Activated CD4-positive, alpha-beta memory T cell treated with anti-CD3 and anti-CD28 coated beads for 36 hours (primary cell): ENCODE data around the gene REXO4. TPM values are rescaled to one million over a fixed set of nuclear protein-coding genes. Genes with fewer than 3 reads are reported as not detected.

Experiments used
- CTCF ChIA-PET: fragments of 350-600 bp; sonication (Branson Sonifier 250); formaldehyde crosslinking; loops from one replicate; lab custom pipeline; 2021; ENCODE audit warnings: antibody characterized with exemption, inconsistent platforms; lab: Charles Lee
- POLR2A ChIA-PET: fragments of 350-600 bp; sonication (Branson Sonifier 250); formaldehyde crosslinking; loops from one replicate; lab custom pipeline; 2021; ENCODE audit warnings: antibody characterized with exemption; lab: Charles Lee
- DNase-seq: peaks from one replicate; pipeline ENCODE4 v3.0.0-alpha.2; 2020
- H3K27ac Mint-ChIP-seq: one replicate; pipeline ENCODE4 v1.8.0; 2021; ENCODE audit warnings: mixed read lengths
- H3K27me3 Mint-ChIP-seq: one replicate; pipeline ENCODE4 v1.8.0; 2021; ENCODE audit warnings: mixed read lengths
- H3K36me3 Mint-ChIP-seq: one replicate; pipeline ENCODE4 v1.8.0; 2021; ENCODE audit warnings: mixed read lengths
- H3K4me1 Mint-ChIP-seq: one replicate; pipeline ENCODE4 v1.8.0; 2021; ENCODE audit warnings: low read depth, mixed read lengths
- H3K4me3 Mint-ChIP-seq: one replicate; pipeline ENCODE4 v1.8.0; 2021; ENCODE audit warnings: mild to moderate bottlenecking, mixed read lengths
- H3K9me3 Mint-ChIP-seq: one replicate; pipeline ENCODE4 v1.8.0; 2021; ENCODE audit warnings: mixed read lengths
- intact Hi-C: fragments of 100-400 bp; cut with micrococcal nuclease; formaldehyde crosslinking; loops from one replicate; pipeline ENCODE4 v1.15.1; 2023
- total RNA-seq, 2 experiments: library from RNA; stranded (reverse); gene quantifications; one replicate each; pipeline ENCODE4 v1.2.3, GENCODE V29; 2021

Gene REXO4, protein sequence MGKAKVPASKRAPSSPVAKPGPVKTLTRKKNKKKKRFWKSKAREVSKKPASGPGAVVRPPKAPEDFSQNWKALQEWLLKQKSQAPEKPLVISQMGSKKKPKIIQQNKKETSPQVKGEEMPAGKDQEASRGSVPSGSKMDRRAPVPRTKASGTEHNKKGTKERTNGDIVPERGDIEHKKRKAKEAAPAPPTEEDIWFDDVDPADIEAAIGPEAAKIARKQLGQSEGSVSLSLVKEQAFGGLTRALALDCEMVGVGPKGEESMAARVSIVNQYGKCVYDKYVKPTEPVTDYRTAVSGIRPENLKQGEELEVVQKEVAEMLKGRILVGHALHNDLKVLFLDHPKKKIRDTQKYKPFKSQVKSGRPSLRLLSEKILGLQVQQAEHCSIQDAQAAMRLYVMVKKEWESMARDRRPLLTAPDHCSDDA
- 10 to 100 TPM; 24.2 to 26.3 TPM for total RNA-seq

DNA sequence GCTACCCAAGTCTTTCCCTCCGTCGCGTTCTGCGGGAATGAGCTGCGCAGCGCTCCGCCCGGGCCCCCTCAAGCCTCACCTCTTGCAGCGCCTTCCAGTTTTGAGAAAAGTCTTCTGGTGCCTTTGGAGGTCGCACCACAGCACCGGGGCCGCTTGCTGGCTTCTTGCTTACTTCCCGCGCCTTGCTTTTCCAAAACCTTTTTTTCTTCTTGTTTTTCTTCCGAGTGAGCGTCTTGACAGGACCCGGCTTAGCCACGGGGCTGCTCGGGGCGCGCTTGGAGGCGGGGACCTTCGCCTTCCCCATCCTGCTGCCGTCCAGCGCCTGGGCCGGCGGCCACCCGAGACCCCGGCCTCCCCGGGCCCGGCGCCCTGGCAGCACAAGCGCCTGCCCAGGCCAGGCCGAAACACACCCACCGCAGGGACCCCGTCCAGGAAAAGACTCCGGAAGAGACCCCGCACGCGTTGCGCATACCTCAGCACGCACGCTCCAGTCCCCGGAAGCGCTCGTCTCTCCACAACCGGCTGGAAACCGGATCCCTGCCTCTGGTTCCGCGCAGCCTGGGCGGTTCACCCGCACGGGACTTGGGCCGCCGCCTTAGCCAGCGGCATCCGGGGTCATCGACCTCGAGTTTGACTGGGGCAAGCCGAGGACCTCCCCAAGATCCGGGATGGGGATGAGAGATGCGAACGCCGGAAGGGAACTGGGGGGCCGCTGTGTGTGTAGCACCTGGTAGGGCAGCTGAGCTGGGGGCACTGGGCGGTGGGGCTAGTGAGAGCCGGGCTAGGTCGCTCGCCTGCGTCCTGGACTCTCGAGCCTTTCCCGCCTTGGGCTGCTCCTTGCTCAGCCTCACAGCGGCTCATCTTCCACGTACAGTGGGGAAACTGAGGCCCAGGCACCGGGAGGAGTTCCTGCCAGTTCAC is at the start of gene REXO4:
TSS of gene REXO4 (minus strand) at position 470 of the 921 bp plus-strand sequence. CDS start at position 304, 166 bp downstream.
- Mint-ChIP-seq H3K4me3 (peak within 1 kb of the TSS; percentile 92), H3K27me3 (no peaks in the 10 kb centered on the region), H3K9me3 (no peaks in the 10 kb centered on the region), H3K27ac (peak within 1 kb of the TSS; percentile 88), H3K36me3 (peaks cover 22% of the 10 kb centered on the region), H3K4me1 (peaks cover 59% of the 10 kb centered on the region)
- intact Hi-C loops = loop anchor here (2.0 to 5.0 kb wide), 2 partner anchors 47 to 60 kb away; partner anchors contain the start of gene SLC2A6
- ChIA-PET POLR2A (interaction anchor here (1.0 to 3.0 kb wide), 3 partner anchors 46 to 387 kb away, joined by 3 to 15 read pairs (median 4); partner anchors contain the start of genes GTF3C5, MED22 and RPL7A), CTCF (interaction anchor here (0.9 to 1.3 kb wide), 5 partner anchors 10 to 396 kb away, joined by 3 to 6 read pairs (median 4); no protein-coding TSS in a partner anchor)
- DNase-seq = peak; percentile 92

DNA sequence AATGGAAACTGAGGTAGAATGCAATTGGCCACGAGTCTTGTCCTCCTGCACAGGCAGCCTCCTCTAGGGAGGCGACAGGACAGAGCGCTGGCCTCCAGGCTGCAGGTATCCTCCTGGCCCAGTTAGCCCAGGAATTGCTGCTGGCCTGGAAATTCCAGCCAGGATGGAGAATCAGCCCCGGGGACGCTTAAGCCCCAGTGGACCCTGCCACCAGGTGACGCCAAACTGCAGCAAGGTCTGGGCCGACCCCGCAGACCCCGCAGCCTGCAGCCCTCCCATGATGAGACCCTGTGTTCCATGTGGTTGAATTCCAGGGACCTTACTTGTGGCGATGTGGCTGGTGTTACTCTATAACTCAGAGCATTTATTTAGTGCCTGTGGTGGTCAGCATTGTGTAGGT is 49.3 kb upstream of the REXO4 start:
- Mint-ChIP-seq H3K36me3 (no peaks in the 10 kb centered on the region), H3K4me3 (no peak overlapping the region), H3K27me3 (no peaks in the 10 kb centered on the region), H3K27ac (no peak overlapping the region), H3K9me3 (no peaks in the 10 kb centered on the region), H3K4me1 (no peaks in the 10 kb centered on the region)
- ChIA-PET CTCF (interaction anchor here (1.1 kb wide), 1 partner anchor 12 kb away, joined by 3 read pairs; the partner anchor contains the start of gene SLC2A6), POLR2A (no interaction called here)
- intact Hi-C loops = no loop called here
- DNase-seq = no peak

DNA sequence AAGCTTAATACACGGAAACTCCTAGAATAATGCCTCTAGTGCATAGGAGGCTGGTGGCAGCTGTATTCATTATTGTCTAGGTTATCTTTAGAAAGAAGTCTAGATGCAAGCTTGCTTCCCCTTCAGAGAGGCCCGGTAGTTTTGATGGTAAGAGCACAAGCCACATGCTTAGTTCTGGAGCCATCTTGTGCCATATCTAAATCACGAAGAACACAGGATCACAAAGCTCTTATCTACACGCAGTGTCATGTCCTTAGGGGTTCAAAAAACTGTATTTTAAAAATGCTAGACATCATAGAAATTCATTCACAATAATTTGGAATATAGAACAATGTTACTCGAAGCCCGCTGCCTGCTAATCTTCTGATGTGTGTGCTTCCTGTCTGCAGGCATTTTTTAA is 48.2 kb upstream of the REXO4 start:
- Mint-ChIP-seq H3K36me3 (no peaks in the 10 kb centered on the region), H3K27me3 (no peaks in the 10 kb centered on the region), H3K4me1 (no peaks in the 10 kb centered on the region), H3K9me3 (no peaks in the 10 kb centered on the region), H3K27ac (no peak overlapping the region), H3K4me3 (no peak overlapping the region)
- ChIA-PET CTCF (no interaction called here), POLR2A (no interaction called here)
- intact Hi-C loops = no loop called here
- DNase-seq = no peak

DNA sequence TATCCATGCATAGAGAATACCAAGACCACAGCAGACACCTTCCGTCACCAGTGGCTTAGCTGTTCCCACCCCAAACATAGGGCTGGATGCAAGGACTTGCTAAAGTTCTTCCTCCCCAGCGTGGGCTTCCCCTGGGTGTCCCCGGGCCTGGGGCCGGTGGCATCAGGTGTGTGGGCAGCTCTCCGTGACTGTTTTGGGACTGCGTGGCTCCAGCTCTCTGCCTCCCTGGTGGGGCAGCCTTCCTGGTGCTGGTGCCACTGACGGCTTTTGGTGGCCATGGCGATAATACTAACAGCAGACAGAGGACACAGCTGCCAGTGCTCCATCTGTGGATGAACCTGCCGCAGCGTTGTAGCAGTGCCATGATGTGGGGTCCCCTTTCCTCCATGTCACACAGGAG is 46.8 kb upstream of the REXO4 start:
- intact Hi-C loops = no loop called here
- CTCF ChIA-PET = no interaction called here
- POLR2A ChIA-PET = no interaction called here
- Mint-ChIP-seq H3K27me3 (no peaks in the 10 kb centered on the region), H3K4me1 (peaks cover 4% of the 10 kb centered on the region), H3K36me3 (no peaks in the 10 kb centered on the region), H3K4me3 (no peak overlapping the region), H3K9me3 (no peaks in the 10 kb centered on the region), H3K27ac (no peak overlapping the region)
- no peak for DNase-seq

DNA sequence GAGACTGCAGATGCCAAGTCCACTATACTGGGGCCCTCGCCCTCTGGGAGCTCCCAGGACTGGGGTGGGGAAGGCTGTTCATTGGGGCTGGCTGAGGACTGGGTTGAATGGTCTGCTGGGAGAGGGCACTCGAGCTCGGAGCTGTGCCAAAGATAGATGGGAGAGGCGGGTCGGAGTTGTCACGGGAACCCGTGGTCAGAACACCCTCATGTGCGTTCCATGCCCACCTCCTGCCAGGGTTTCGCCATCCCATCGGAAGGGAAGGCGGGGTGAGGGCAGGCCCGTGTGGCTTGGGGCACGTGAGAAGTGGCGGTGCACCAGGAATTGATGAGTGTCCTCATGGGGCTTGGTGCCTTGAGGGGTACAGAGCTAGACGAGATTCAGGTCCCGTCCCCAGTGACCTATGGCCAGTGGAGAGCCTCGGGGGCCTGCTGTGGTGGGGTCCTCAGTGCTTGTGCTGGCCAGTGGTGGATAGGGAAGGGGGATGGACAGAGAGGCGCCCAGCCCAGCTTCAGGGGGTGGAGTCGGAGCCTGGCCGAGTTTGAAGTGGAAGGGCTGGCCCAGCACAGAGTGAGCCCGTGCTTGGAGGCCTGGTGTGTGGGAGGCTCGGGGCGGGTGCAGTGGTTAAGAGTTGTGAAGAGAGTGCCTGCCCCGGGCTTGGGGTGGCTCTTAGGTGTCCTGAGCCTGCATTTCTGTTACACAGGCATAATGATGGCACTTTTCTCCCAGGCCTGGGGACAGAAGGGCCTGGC is 46.2 kb upstream of the REXO4 start:
- H3K4me3 Mint-ChIP-seq = no peak overlapping the region
- POLR2A ChIA-PET = no interaction called here

DNA sequence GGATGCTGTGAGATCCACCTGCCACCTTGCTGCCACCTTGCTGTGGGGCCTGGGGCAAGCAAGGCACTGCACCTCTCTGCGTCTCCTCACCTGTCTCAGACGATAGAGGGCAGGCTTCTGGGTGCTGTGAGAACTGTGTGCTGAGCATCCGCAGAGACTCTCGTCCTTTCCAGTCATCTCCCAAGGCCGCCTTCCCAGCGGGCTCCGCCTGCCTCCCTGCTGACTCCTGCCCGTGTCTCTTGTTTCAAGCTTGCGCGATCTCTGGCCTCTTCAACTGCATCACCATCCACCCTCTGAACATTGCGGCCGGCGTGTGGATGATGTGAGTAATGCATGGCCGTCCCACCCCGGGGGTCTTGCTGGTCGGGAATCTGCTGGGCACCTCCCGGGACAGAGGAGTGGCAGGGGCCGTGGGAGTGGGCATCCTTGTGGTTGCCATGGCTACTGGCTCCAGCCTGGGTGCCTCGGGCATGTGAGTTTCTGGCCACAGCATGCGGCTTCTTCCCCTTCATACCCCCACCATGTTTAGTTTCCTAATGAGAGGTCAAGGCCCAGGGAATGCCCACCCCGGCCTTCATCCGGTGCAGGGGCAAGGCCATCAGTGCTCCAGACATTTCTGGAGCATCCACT is 45.5 kb upstream of the REXO4 start:
- intact Hi-C loops = no loop called here
- CTCF ChIA-PET = interaction anchor here (1.1 kb wide), 1 partner anchor 22 kb away, joined by 4 read pairs; no protein-coding TSS in a partner anchor
- H3K4me3 Mint-ChIP-seq = no peak overlapping the region

More for the DNA sequence above, 46.2 kb upstream of the REXO4 start:
- H3K27ac Mint-ChIP-seq = no peak overlapping the region
- no peaks in the 10 kb centered on the region for H3K36me3 Mint-ChIP-seq
- H3K27me3 Mint-ChIP-seq = no peaks in the 10 kb centered on the region
- no peak for DNase-seq
- no peaks in the 10 kb centered on the region for H3K9me3 Mint-ChIP-seq
- CTCF ChIA-PET = no interaction called here
- intact Hi-C loops = no loop called here
- H3K4me1 Mint-ChIP-seq = peaks cover 7% of the 10 kb centered on the region

DNA sequence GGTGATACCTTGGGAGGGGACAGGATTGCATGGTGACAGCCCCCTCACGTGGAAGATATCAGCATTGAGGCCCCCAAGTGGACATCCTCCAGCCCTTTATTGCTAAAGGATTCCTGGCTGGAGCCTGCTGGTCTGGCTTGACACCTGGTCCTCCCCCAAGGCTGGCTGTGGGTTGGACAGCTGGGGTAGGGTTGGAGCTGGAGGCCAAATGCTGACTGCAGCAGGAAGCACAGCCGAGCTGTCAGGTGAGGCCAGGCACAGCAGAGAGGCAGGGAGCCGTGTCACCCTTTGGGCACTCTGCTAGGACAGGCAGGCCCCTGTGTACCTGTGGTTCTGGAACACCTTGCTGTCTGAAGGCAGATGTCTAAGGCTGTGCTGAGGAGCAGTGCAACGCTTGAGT is 44.2 kb upstream of the REXO4 start:
- CTCF ChIA-PET = no interaction called here
- intact Hi-C loops = no loop called here
- Mint-ChIP-seq H3K27ac (no peak overlapping the region), H3K36me3 (no peaks in the 10 kb centered on the region), H3K4me1 (peaks cover 7% of the 10 kb centered on the region), H3K27me3 (no peaks in the 10 kb centered on the region), H3K9me3 (no peaks in the 10 kb centered on the region), H3K4me3 (no peak overlapping the region)
- POLR2A ChIA-PET = no interaction called here
- no peak for DNase-seq

More for the DNA sequence above, 45.5 kb upstream of the REXO4 start:
- H3K27ac Mint-ChIP-seq = no peak overlapping the region
- H3K4me1 Mint-ChIP-seq = peaks cover 7% of the 10 kb centered on the region
- H3K27me3 Mint-ChIP-seq = no peaks in the 10 kb centered on the region
- DNase-seq = no peak
- no peaks in the 10 kb centered on the region for H3K9me3 Mint-ChIP-seq
- POLR2A ChIA-PET = no interaction called here
- no peaks in the 10 kb centered on the region for H3K36me3 Mint-ChIP-seq

DNA sequence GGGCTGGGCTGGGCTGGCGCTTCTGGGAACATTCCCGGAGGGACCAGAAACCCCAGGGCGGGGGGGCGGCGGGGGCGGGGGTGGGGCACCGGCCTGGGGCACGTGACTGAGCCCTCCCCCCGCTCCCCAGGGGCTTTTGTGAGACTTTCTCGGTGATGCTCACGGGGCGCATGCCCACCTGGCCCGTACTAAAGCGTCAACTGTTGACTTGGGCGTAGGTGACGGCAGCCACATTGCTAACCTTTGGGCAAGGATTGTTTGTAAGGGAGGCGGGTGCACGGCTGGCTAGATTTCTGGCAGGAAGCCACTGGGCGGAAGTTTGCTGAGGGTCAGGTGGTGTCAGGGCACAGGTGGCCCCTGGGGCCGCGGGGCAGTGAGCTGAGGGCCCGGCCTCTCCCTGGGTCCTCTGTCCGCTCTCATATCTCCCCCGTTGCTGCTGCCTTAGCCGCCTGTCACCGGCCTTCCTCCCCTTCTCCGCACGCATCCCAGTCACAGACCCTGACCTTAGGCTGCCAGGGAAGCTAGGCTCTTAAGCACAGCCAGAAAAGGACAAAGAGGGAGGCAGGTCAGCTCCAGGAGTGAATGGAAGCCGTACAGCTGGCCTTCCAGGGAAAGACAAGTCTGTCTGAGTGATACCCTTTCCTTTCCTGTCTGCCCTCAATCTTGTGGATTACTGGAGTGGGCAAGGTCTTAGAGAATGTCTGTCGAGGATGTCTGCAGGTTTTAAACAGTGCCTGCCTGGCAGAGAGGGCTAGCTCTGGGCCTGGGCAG is 42.8 kb upstream of the REXO4 start:
- ChIA-PET CTCF (interaction anchor here (1.2 to 2.0 kb wide), 2 partner anchors 19 to 26 kb away, joined by 4 read pairs; no protein-coding TSS in a partner anchor), POLR2A (no interaction called here)
- Mint-ChIP-seq H3K36me3 (no peaks in the 10 kb centered on the region), H3K9me3 (no peaks in the 10 kb centered on the region), H3K4me3 (peak overlapping the region; percentile 59), H3K27me3 (no peaks in the 10 kb centered on the region), H3K4me1 (peaks cover 7% of the 10 kb centered on the region), H3K27ac (peak overlapping the region; percentile 58)
- intact Hi-C loops = no loop called here
- DNase-seq = peak; percentile 44

DNA sequence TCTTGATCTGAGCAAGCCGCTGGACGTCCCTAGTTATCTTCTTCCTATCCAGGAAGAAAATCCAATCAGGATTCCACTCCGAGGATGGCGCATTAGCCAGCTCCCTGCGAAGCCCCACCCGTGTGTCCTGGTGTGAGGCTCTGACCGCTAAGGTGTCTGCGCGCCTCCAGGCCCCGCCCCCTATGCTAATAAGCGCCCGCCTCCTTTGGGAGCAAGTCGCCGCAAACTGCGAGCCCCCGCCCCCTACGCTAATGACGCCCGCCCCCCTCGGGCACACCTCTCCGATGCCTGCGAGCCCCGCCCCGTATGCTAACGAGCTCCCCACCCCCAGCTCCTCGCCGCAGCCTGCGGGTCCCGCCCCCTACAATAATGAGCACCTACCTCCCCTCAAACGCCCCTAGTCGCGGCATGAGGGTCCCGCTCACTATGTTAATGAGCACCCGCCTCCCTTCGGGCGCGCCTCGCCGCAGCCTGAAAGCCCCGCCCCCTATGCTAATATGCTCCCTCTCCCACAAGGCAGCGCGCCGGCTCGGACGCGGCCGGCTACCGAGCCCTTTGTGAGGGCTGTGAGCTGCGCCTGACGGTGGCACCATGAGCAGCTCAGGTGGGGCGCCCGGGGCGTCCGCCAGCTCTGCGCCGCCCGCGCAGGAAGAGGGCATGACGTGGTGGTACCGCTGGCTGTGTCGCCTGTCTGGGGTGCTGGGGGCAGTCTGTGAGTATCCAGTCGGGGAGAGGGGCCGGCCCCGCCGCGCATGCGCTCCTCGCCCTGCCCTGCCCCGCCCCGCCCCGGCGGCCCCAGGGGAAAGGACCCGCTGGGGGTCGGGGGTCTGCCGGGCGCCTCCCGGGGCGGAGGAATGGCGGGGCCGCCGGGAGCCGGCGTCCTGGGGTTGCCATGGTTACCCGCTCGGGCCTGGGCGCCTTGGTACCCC is 41.9 kb upstream of the REXO4 start, which contains the start of gene CACFD1:
TSS of gene CACFD1 (plus strand) at position 503 of the 929 bp plus-strand sequence. CDS start at position 592, 89 bp downstream.
- POLR2A ChIA-PET = interaction anchor here (1.2 kb wide), 1 partner anchor 112 kb away, joined by 6 read pairs; the partner anchor contains the start of genes MED22 and RPL7A
- no peaks in the 10 kb centered on the region for H3K9me3 Mint-ChIP-seq
- CTCF ChIA-PET = interaction anchor here (1.0 to 2.0 kb wide), 4 partner anchors 20 to 27 kb away, joined by 3 to 4 read pairs (median 4); no protein-coding TSS in a partner anchor
- no peaks in the 10 kb centered on the region for H3K27me3 Mint-ChIP-seq
- intact Hi-C loops = loop anchor here (1.0 to 5.0 kb wide), 3 partner anchors 20 to 88 kb away; partner anchors contain the start of genes ADAMTS13 and SLC2A6
- H3K27ac Mint-ChIP-seq = peak within 1 kb of the TSS; percentile 62
- peaks cover 7% of the 10 kb centered on the region for H3K4me1 Mint-ChIP-seq
- no peaks in the 10 kb centered on the region for H3K36me3 Mint-ChIP-seq
- peak within 1 kb of the TSS; percentile 82 for H3K4me3 Mint-ChIP-seq
- peak; percentile 94 for DNase-seq
